SK-N-SH (cell line): ENCODE measurements around the gene POLR1A. TPM values are rescaled to one million over a fixed set of nuclear protein-coding genes. Genes with fewer than 3 reads are reported as not detected.

ENCODE experiments used
- CTCF ChIA-PET: fragments of 300-600, 350-600 bp; formaldehyde crosslinking; extraction: SDS; loops from one replicate; lab custom pipeline; 2021; lab: Yijun Ruan, JAX
- POLR2A ChIA-PET: fragments of 350-600 bp; sonication (Branson Sonifier 250); formaldehyde crosslinking; extraction: SDS; loops from one replicate; lab custom pipeline; 2020; ENCODE audit warnings: antibody characterized with exemption, inconsistent platforms; lab: Yijun Ruan, JAX
- DNase-seq: peaks from one replicate; pipeline ENCODE4 v3.0.0; 2012
- H2AFZ ChIP-seq: fragments of 200-600 bp; sonication (generic); 2 replicates; pipeline ENCODE4 v1.8.1; 2016; ENCODE audit warnings: antibody characterized with exemption, mild to moderate bottlenecking, low read depth
- H3F3A ChIP-seq: fragments of 200-600 bp; sonication (generic); replicated peaks from 2 replicates; pipeline ENCODE3; 2016; ENCODE audit warnings: antibody characterized with exemption, mild to moderate bottlenecking; ENCODE audit not compliant: insufficient read depth
- H3K27ac ChIP-seq, 2 experiments: fragments of 200-500 bp in 1 of 2; fragments of 200-600 bp in 1 of 2; sonication (Bioruptor generic) in 1 of 2; sonication (generic), shearing (Covaris generic) in 1 of 2; 2 replicates each; pipeline versions ENCODE4 v1.5.1 to v1.6.1; 2014 to 2016; ENCODE audit warnings: low read depth in 2 of 2, inconsistent platforms in 1 of 2, low read length in 1 of 2, mild to moderate bottlenecking in 1 of 2, mixed read lengths in 1 of 2
- H3K27me3 ChIP-seq: fragments of 200-600 bp; sonication (generic), shearing (Covaris generic); 2 replicates; pipeline ENCODE4 v1.6.1; 2016; ENCODE audit warnings: mixed run types; ENCODE audit not compliant: insufficient read depth
- H3K36me3 ChIP-seq, 2 experiments: fragments of 200-500 bp in 1 of 2; fragments of 200-600 bp in 1 of 2; sonication (Bioruptor generic) in 1 of 2; sonication (generic) in 1 of 2; replicated peaks in 1 of 2; 2 replicates each; pipeline versions ENCODE3 to v1.5.1; 2014 to 2016; ENCODE audit warnings: low read length in 1 of 2, mild to moderate bottlenecking in 1 of 2; ENCODE audit not compliant: insufficient read depth in 2 of 2, control insufficient read depth in 1 of 2
- H3K4me1 ChIP-seq, 2 experiments: fragments of 200-500 bp in 1 of 2; fragments of 200-600 bp in 1 of 2; sonication (Bioruptor generic) in 1 of 2; sonication (generic), shearing (Covaris generic) in 1 of 2; 2 replicates each; pipeline versions ENCODE4 v1.5.1 to v1.6.1; 2014 to 2016; ENCODE audit warnings: low read depth in 1 of 2, low read length in 1 of 2, mixed run types in 1 of 2; ENCODE audit not compliant: insufficient read depth in 2 of 2, control insufficient read depth in 1 of 2
- H3K4me2 ChIP-seq: fragments of 200-600 bp; sonication (generic), shearing (Covaris generic); 2 replicates; pipeline ENCODE4 v1.6.1; 2017; ENCODE audit warnings: mixed run types
- H3K4me3 ChIP-seq, 2 experiments: fragments of 200-500 bp in 1 of 2; fragments of 200-600 bp in 1 of 2; sonication (Bioruptor generic) in 1 of 2; sonication (generic), shearing (Covaris generic) in 1 of 2; 2 replicates each; pipeline versions ENCODE4 v1.5.1 to v1.8.1; 2014 to 2016; ENCODE audit warnings: low read depth in 2 of 2, inconsistent platforms in 1 of 2, low read length in 1 of 2, mild to moderate bottlenecking in 1 of 2, mixed read lengths in 1 of 2, moderate library complexity in 1 of 2
- H3K79me2 ChIP-seq: fragments of 200-600 bp; sonication (generic); 2 replicates; pipeline ENCODE4 v1.8.1; 2017; ENCODE audit warnings: mild to moderate bottlenecking; ENCODE audit not compliant: insufficient read depth
- H3K9ac ChIP-seq: fragments of 200-600 bp; sonication (generic); 2 replicates; pipeline ENCODE4 v1.6.1; 2017; ENCODE audit warnings: mixed run types
- H3K9me2 ChIP-seq: fragments of 200-600 bp; sonication (generic); 2 replicates; pipeline ENCODE4 v1.6.1; 2017; ENCODE audit warnings: mixed run types
- H3K9me3 ChIP-seq: fragments of 200-600 bp; sonication (generic); 2 replicates; pipeline ENCODE4 v1.6.1; 2017; ENCODE audit warnings: mixed run types, mild to moderate bottlenecking, moderate library complexity
- H4K20me1 ChIP-seq: fragments of 200-600 bp; sonication (generic); 2 replicates; pipeline ENCODE4 v1.6.1; 2017; ENCODE audit warnings: mild to moderate bottlenecking, mixed run types; ENCODE audit not compliant: insufficient read depth
- ELF1 ChIP-seq: IDR thresholded peaks from 2 replicates; pipeline ENCODE4 v1.4.0; 2012
- EP300 ChIP-seq, 2 experiments: IDR thresholded peaks; 2 replicates each; pipeline versions ENCODE4 v1.4.0 to v1.6.1; 2012; ENCODE audit warnings: borderline replicate concordance in 1 of 2, low read depth in 1 of 2, low read length in 1 of 2
- EZH2phosphoT487 ChIP-seq: fragments of 200-600 bp; sonication (generic); IDR thresholded peaks from 2 replicates; pipeline ENCODE4 v1.6.1; 2017; ENCODE audit warnings: low read depth, mixed run types, mild to moderate bottlenecking, antibody characterized with exemption, moderate library complexity, borderline replicate concordance
- FOSL2 ChIP-seq: IDR thresholded peaks from 2 replicates; pipeline ENCODE4 v1.4.0; 2012; ENCODE audit warnings: low read depth, mild to moderate bottlenecking, moderate library complexity, borderline replicate concordance
- FOXM1 ChIP-seq: IDR thresholded peaks from 2 replicates; pipeline ENCODE4 v1.4.0; 2012; ENCODE audit warnings: low read depth, mild to moderate bottlenecking
- GABPA ChIP-seq: IDR thresholded peaks from 2 replicates; pipeline ENCODE4 v1.4.0; 2012; ENCODE audit warnings: low read depth, mild to moderate bottlenecking
- GATA2 ChIP-seq: sonication (generic); formaldehyde crosslinking; IDR thresholded peaks from 2 replicates; pipeline ENCODE4 v1.5.0; 2020; ENCODE audit warnings: mild to moderate bottlenecking, missing genetic modification reagents
- MAX ChIP-seq: IDR thresholded peaks from 2 replicates; pipeline ENCODE4 v1.4.0; 2012; ENCODE audit warnings: low read depth
- MEF2A ChIP-seq: IDR thresholded peaks from 2 replicates; pipeline ENCODE4 v1.4.0; 2012; ENCODE audit warnings: low read depth, borderline replicate concordance
- NFIC ChIP-seq: IDR thresholded peaks from 2 replicates; pipeline ENCODE4 v1.4.0; 2012; ENCODE audit warnings: borderline replicate concordance
- POLR2AphosphoS5 ChIP-seq: IDR thresholded peaks from 2 replicates; pipeline ENCODE4 v1.6.1; 2012; ENCODE audit warnings: low read depth, low read length
- RAD21 ChIP-seq: IDR thresholded peaks from 2 replicates; pipeline ENCODE4 v1.6.1; 2012; ENCODE audit warnings: mild to moderate bottlenecking, low read length
- REST ChIP-seq: IDR thresholded peaks from 2 replicates; pipeline ENCODE4 v1.6.1; 2012; ENCODE audit warnings: mild to moderate bottlenecking, low read depth, low read length, moderate library complexity
- RFX5 ChIP-seq: IDR thresholded peaks from 2 replicates; pipeline ENCODE4 v1.6.1; 2012; ENCODE audit warnings: mild to moderate bottlenecking, improper control_type of control experiment, low read length
- RXRA ChIP-seq: IDR thresholded peaks from 2 replicates; pipeline ENCODE4 v1.4.0; 2012; ENCODE audit warnings: low read depth, mild to moderate bottlenecking, borderline replicate concordance
- TCF12 ChIP-seq: IDR thresholded peaks from 2 replicates; pipeline ENCODE4 v1.4.0; 2012
- TEAD4 ChIP-seq: IDR thresholded peaks from 2 replicates; pipeline ENCODE4 v1.4.0; 2012; ENCODE audit warnings: mild to moderate bottlenecking, borderline replicate concordance; ENCODE audit not compliant: insufficient read depth
- YY1 ChIP-seq: IDR thresholded peaks from 2 replicates; pipeline ENCODE4 v1.4.0; 2012; ENCODE audit warnings: low read depth, mild to moderate bottlenecking
- ZBTB33 ChIP-seq: IDR thresholded peaks from 2 replicates; pipeline ENCODE4 v1.4.0; 2012; ENCODE audit warnings: low read depth, borderline replicate concordance
- WGBS: methylation state at CpG from one replicate; pipeline ENCODE4 v1.1.6; 2017; ENCODE audit warnings: low lambda C conversion rate; 5-methylcytosine and 5-hydroxymethylcytosine counted together
- polyA plus RNA-seq, 3 experiments: library from polyadenylated mRNA; depleted of rRNA; stranded (reverse); fragments of >200 nt; gene quantifications; 2 replicates each; pipeline ENCODE4 v1.2.3, GENCODE V29; 2012
- TF ChIP-seq, protein P1 (sequence below): fragments of 150-350 bp; IDR thresholded peaks from 2 replicates; pipeline ENCODE4 v1.6.1; 2017; ENCODE audit warnings: antibody characterized with exemption, low read length, low read depth, borderline replicate concordance
- TF ChIP-seq, protein P2 (sequence below): IDR thresholded peaks from 2 replicates; pipeline ENCODE4; 2012

POLR1A gene
- polyA plus RNA-seq, 1 of the 3 experiments (the other 2 are of a cell fraction), result 6.1 TPM

DNA sequence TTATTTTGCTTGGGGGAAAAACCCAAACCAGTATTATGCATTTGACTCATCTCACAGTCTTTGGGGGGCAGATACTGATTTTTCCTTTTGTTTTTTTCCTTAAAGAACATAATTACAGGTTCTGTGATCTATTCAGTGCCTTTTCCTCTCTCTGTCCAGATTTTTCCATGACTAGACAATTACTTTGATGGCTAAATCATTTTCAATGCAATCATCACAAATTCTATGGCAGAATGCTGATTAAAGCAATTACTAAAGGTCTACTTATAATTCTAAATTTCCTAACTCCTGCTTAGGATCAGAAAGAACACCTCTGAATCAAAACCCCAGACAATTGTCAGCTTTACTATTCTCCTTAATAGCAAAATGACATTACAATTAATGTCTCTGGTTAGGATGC, 38.8 kb downstream of the POLR1A start:
- no peaks in the 10 kb centered on the region for H3K9me2 ChIP-seq
- no peak for TF ChIP-seq TEAD4
- TF ChIP-seq, protein P1, sequence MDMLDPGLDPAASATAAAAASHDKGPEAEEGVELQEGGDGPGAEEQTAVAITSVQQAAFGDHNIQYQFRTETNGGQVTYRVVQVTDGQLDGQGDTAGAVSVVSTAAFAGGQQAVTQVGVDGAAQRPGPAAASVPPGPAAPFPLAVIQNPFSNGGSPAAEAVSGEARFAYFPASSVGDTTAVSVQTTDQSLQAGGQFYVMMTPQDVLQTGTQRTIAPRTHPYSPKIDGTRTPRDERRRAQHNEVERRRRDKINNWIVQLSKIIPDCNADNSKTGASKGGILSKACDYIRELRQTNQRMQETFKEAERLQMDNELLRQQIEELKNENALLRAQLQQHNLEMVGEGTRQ, result no peak
- TF ChIP-seq RFX5, result no peak
- TF ChIP-seq RAD21, result no peak
- TF ChIP-seq FOSL2, result no peak
- TF ChIP-seq MEF2A, result no peak
- no peak for TF ChIP-seq GATA2 (CRISPR knock-in tag)
- TF ChIP-seq EP300 (IDR thresholded peaks at IDR 0.05; ENCODE audit: borderline replicate concordance in 1 of 2, low read depth in 1 of 2, low read length in 1 of 2), result no peak
- no peak for TF ChIP-seq GABPA
- no peak for TF ChIP-seq NFIC
- no peak for TF ChIP-seq YY1
- no peak for TF ChIP-seq TCF12
- TF ChIP-seq EZH2phosphoT487, result no peak
- no peak overlapping the region for H3K4me3 ChIP-seq
- H3K79me2 ChIP-seq, result no peaks in the 10 kb centered on the region
- peaks cover 4 to 33% of the 10 kb centered on the region in 2 experiments; a peak in 3 of 4 replicates for H3K4me1 ChIP-seq
- no peak overlapping the region for H3K9ac ChIP-seq
- ChIA-PET POLR2A (no interaction called here), CTCF (interaction anchor here (4.0 to 6.3 kb wide), 3 partner anchors 12 to 240 kb away, joined by 17 to 39 read pairs (median 19); partner anchors contain the start of gene ST3GAL5)
- H3K9me3 ChIP-seq, result peaks cover 5% of the 10 kb centered on the region
- H3K27ac ChIP-seq, result peak overlapping the region in 1 of 2 experiments; percentile 66; a peak in 2 of 4 replicates
- no peaks in the 10 kb centered on the region for H4K20me1 ChIP-seq
- H3K4me2 ChIP-seq, result no peak overlapping the region
- H3K36me3 ChIP-seq, result peaks cover 59 to 85% of the 10 kb centered on the region in 2 experiments
- H2AFZ ChIP-seq, result no peak overlapping the region
- no peaks in the 10 kb centered on the region for H3K27me3 ChIP-seq
- H3F3A ChIP-seq, result peaks cover 11% of the 10 kb centered on the region
- DNase-seq, result no peak

GRCh38 chr2:86066007-86066578, 39.6 kb downstream of the POLR1A start:
- H3K4me2 ChIP-seq, result no peak overlapping the region
- no peak overlapping the region for H2AFZ ChIP-seq
- DNase-seq, result peak; percentile 74
- peaks cover 11% of the 10 kb centered on the region for H3F3A ChIP-seq
- H3K4me1 ChIP-seq, result peaks cover 4 to 33% of the 10 kb centered on the region in 2 experiments; a peak in 3 of 4 replicates
- H3K9me2 ChIP-seq, result no peaks in the 10 kb centered on the region
- 83% methylated on average over 7 of the region's 7 CpGs for WGBS
- ChIA-PET POLR2A (interaction anchor here (0.6 kb wide), 1 partner anchor 30 kb away, joined by 3 read pairs; no protein-coding TSS in a partner anchor), CTCF (interaction anchor here (4.0 to 6.3 kb wide), 3 partner anchors 13 to 239 kb away, joined by 17 to 39 read pairs (median 19); partner anchors contain the start of gene ST3GAL5)
- peak overlapping the region; percentile 18 to 66; a peak in 3 of 4 replicates for H3K27ac ChIP-seq
- H3K9ac ChIP-seq, result no peak overlapping the region
- peaks cover 63 to 90% of the 10 kb centered on the region in 2 experiments for H3K36me3 ChIP-seq
- H3K9me3 ChIP-seq, result peaks cover 5% of the 10 kb centered on the region
- H4K20me1 ChIP-seq, result no peaks in the 10 kb centered on the region
- no peaks in the 10 kb centered on the region for H3K27me3 ChIP-seq
- H3K4me3 ChIP-seq, result no peak overlapping the region
- no peaks in the 10 kb centered on the region for H3K79me2 ChIP-seq
- TF ChIP-seq POLR2AphosphoS5 (no peak), NFIC (no peak), MAX (no peak), ELF1 (no peak), FOXM1 (no peak), REST (no peak), RXRA (no peak), ZBTB33 (no peak), RFX5 (no peak)
- TF ChIP-seq, protein P2, sequence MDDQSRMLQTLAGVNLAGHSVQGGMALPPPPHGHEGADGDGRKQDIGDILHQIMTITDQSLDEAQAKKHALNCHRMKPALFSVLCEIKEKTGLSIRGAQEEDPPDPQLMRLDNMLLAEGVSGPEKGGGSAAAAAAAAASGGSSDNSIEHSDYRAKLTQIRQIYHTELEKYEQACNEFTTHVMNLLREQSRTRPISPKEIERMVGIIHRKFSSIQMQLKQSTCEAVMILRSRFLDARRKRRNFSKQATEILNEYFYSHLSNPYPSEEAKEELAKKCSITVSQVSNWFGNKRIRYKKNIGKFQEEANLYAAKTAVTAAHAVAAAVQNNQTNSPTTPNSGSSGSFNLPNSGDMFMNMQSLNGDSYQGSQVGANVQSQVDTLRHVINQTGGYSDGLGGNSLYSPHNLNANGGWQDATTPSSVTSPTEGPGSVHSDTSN, result no peak
